Activated T-cell treated with anti-CD3 and anti-CD28 coated beads, Interleukin-2, amount 50 U/mL, for 4 hours (primary cell): ENCODE measurements around the gene ATP6V1F. TPM values are rescaled to one million over a fixed set of nuclear protein-coding genes. Genes with fewer than 3 reads are reported as not detected.
A peak's percentile ranks its signal among the peaks of the same experiment; 100 is the strongest.
"Not testable (repeated sequence)": the region's sequence is repeated elsewhere in the genome, so short reads cannot be mapped to it uniquely, and the experiment has no call there.

Source experiments
- ATAC-seq, 2 donors: fragments of 200-7000 bp; cut with Tn5 transposase; one replicate each; pipeline ENCODE4 v1.10.0; 2021
- DNase-seq: peaks from one replicate; pipeline ENCODE4 v3.0.0-alpha.2; 2020
- H3K27me3 Mint-ChIP-seq: one replicate; pipeline ENCODE4 v1.8.0; 2021; ENCODE audit warnings: low read depth, mixed read lengths
- H3K36me3 Mint-ChIP-seq: one replicate; pipeline ENCODE4 v1.8.0; 2022; ENCODE audit warnings: mixed read lengths; ENCODE audit not compliant: insufficient read depth
- H3K4me1 Mint-ChIP-seq: one replicate; pipeline ENCODE4 v1.8.0; 2021; ENCODE audit warnings: low read depth, mixed read lengths
- H3K4me3 Mint-ChIP-seq: one replicate; pipeline ENCODE4 v1.8.0; 2021; ENCODE audit warnings: mild to moderate bottlenecking, moderate library complexity, mixed read lengths
- H3K9me3 Mint-ChIP-seq: one replicate; pipeline ENCODE4 v1.8.0; 2021; ENCODE audit warnings: mixed read lengths
- total RNA-seq, 3 donors: library from RNA; stranded (reverse); gene quantifications; one replicate each; pipeline ENCODE4 v1.2.1, GENCODE V29; 2021

Gene ATP6V1F
- total RNA-seq, 3 donors from 2014 or later, result 120 to 137 (median 127) TPM

DNA sequence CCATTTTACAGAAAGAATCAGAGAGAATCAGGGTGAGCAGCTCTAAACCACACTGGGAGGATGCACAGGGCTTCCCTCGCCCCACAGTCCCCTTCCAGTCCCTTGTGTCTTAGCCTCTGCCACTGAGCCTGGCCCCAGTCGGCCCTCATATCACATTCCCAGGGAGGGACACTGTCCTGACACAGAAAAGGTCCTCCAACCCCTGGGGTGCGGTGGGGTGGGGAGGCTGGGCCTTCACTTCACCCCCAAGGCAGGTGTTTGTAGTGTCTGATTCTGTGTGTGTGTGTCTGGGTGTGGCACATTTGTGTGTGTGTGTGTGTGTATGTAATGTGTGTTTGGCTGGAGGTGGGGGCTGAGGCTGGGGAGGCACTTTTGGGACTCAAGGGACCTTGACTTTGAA, 49.6 kb downstream of the ATP6V1F start:
- no peak overlapping the region for H3K4me3 Mint-ChIP-seq
- H3K9me3 Mint-ChIP-seq, result no peaks in the 10 kb centered on the region
- DNase-seq (no peak), ATAC-seq (no peak)
- peaks cover 9% of the 10 kb centered on the region for H3K4me1 Mint-ChIP-seq
- no peaks in the 10 kb centered on the region for H3K36me3 Mint-ChIP-seq
- H3K27me3 Mint-ChIP-seq, result peaks cover 62% of the 10 kb centered on the region

GRCh38 chr7:128912709-128913495, 50.2 kb downstream of the ATP6V1F start:
- DNase-seq, H3K36me3 Mint-ChIP-seq, ATAC-seq, H3K9me3 Mint-ChIP-seq, H3K4me3 Mint-ChIP-seq, H3K4me1 Mint-ChIP-seq: not testable (repeated sequence)
- H3K27me3 Mint-ChIP-seq, result peaks cover 60% of the 10 kb centered on the region

GRCh38 chr7:128913870-128914565, 51.4 kb downstream of the ATP6V1F start:
- ATAC-seq (no peak), DNase-seq (no peak)
- H3K9me3 Mint-ChIP-seq, result no peaks in the 10 kb centered on the region
- peaks cover 9% of the 10 kb centered on the region for H3K4me1 Mint-ChIP-seq
- H3K4me3 Mint-ChIP-seq, result no peak overlapping the region
- H3K27me3 Mint-ChIP-seq, result peaks cover 54% of the 10 kb centered on the region
- H3K36me3 Mint-ChIP-seq, result no peaks in the 10 kb centered on the region

- Mint-ChIP-seq H3K9me3 (no peaks in the 10 kb centered on the region), H3K4me3 (no peak overlapping the region), H3K36me3 (no peaks in the 10 kb centered on the region), H3K4me1 (peaks cover 9% of the 10 kb centered on the region), H3K27me3 (peaks cover 48% of the 10 kb centered on the region)
- peak; percentile 51 to 59 for ATAC-seq
- no peak for DNase-seq
These were observed 52.0 kb downstream of the ATP6V1F start for GRCh38 chr7:128914566-128915151.

DNA sequence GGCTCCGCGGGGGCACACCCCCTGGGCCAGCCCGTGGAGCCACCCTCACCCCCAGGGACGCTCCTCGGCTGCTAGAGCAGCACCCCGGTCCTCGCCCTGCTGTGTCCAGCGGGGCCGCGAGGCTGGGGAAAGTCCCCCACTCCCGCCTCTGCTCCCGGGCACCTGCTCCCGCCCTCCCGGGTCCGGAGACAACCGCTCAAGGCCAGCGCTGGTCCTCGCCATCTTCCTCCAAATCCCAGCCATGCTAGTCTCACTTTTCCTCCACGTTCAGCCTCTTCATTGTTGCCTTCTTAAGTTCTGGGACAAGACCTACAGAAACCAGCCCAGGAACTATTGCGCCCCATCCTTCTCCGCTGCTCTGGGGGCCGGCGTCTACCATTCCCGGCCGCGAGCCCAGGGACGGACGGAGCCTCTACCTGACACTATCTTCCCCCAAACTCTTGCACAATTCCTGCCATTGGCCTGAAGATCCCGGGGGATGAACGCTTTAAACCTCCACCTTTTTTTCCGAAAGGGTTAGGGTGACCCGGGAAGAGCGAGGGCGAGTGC, 52.7 kb downstream of the ATP6V1F start:
- H3K4me1 Mint-ChIP-seq, result peaks cover 9% of the 10 kb centered on the region
- H3K9me3 Mint-ChIP-seq, result no peaks in the 10 kb centered on the region
- DNase-seq (no peak), ATAC-seq (peak in 1 of 2 donors; percentile 6)
- H3K4me3 Mint-ChIP-seq, result peak overlapping the region; percentile 55
- peaks cover 42% of the 10 kb centered on the region for H3K27me3 Mint-ChIP-seq
- no peaks in the 10 kb centered on the region for H3K36me3 Mint-ChIP-seq

Other genes with a start within 250 kb of the ATP6V1F start
- gene GARIN1A, start 190.6 kb upstream of the ATP6V1F start, total RNA-seq, result under 1 TPM; 0.10 to 0.27 (median 0.16) TPM
- 10 to 100 TPM; 46.0 to 47.7 (median 46.4) TPM for gene CALU, start 123.5 kb upstream of the ATP6V1F start, total RNA-seq
- gene OPN1SW, start 87.1 kb upstream of the ATP6V1F start, total RNA-seq, result not detected
- 1 to 10 TPM; 2.1 to 3.3 (median 3.3) TPM for gene CCDC136, start 70.9 kb upstream of the ATP6V1F start, total RNA-seq
- under 1 TPM; 0.16 to 0.33 (median 0.25) TPM for gene FLNC, start 32.5 kb upstream of the ATP6V1F start, total RNA-seq
- gene KCP, start 47.9 kb downstream of the ATP6V1F start, total RNA-seq, result under 1 TPM; 0.10 to 0.40 (median 0.27) TPM
- gene IRF5, start 75.1 kb downstream of the ATP6V1F start, total RNA-seq, result 10 to 100 TPM in 1 of 3 donors, 1 to 10 TPM in 2; 4.2 to 15.4 (median 8.4) TPM
- gene TNPO3, start 192.3 kb downstream of the ATP6V1F start, total RNA-seq, result 10 to 100 TPM; 71.4 to 73.9 (median 72.0) TPM